Measurements from ENCODE around the gene NHS. TPM values are rescaled to one million over a fixed set of nuclear protein-coding genes. Genes with fewer than 3 reads are reported as not detected.

The NHS gene
- total and polyA plus RNA-seq, 2 of the 4 experiments (the other 2 are of a cell fraction): 0.36 to 0.90 TPM

DNA sequence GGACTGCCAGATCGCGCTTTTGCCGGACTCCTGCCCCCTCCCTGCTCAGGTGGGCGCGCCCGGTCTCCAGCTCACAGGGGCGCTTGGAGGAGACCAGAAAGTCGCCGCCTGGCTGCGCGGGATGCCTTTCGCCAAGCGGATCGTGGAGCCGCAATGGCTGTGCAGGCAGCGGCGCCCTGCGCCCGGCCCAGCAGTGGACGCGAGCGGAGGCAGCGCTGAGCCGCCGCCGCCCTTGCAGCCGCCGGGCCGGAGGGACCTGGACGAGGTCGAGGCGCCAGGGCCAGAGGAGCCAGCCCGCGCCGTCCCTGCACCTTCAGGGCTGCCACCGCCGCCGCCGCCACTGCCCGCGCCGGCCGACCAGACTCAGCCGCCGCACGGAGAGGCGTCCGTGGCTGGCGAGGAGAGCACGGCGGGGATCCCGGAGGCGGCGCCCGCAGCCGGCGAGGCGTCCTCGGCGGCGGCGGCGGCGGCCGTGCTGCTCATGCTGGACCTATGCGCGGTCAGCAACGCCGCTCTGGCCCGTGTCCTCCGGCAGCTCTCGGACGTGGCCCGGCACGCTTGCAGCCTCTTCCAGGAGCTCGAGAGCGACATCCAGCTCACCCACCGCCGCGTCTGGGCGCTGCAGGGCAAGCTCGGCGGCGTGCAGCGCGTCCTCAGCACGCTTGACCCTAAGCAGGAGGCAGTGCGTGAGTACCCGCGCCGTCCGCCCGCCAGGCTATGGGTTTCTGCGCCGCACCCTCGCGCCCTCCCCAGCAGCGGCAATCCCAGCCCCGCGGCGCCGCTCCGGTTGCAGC lies 834 bp downstream of the NHS start (continued):
- TF ChIP-seq, protein P1, sequence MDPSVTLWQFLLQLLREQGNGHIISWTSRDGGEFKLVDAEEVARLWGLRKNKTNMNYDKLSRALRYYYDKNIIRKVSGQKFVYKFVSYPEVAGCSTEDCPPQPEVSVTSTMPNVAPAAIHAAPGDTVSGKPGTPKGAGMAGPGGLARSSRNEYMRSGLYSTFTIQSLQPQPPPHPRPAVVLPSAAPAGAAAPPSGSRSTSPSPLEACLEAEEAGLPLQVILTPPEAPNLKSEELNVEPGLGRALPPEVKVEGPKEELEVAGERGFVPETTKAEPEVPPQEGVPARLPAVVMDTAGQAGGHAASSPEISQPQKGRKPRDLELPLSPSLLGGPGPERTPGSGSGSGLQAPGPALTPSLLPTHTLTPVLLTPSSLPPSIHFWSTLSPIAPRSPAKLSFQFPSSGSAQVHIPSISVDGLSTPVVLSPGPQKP (IDR thresholded peaks at IDR 0.05; ENCODE audit: borderline replicate concordance, low read depth, low read length): no peak
- TF ChIP-seq MAFK (IDR thresholded peaks at IDR 0.05; ENCODE audit: low read depth, low read length): no peak
